Renal cortex interstitium (tissue), 11 donors: Measurements from ENCODE around the gene CCDC102A. TPM values are rescaled to one million over a fixed set of nuclear protein-coding genes. Genes with fewer than 3 reads are reported as not detected.

Source experiments
- DNase-seq, 11 donors: peaks; one replicate each; pipeline ENCODE4 v3.0.0-alpha.2; 2013; ENCODE audit warnings: low read depth in 9 of 11, low spot score in 4 of 11; ENCODE audit errors: extremely low read depth in 1 of 11
- polyA plus RNA-seq, 3 donors: library from polyadenylated mRNA; unstranded; fragments of 120-200 nt; gene quantifications; one replicate each; pipeline ENCODE4 v1.2.1, GENCODE V29; 2013; ENCODE audit not compliant: insufficient read length in 3 of 3

The CCDC102A gene
- polyA plus RNA-seq, 3 donors, result 13.7 to 21.6 (median 17.9) TPM

GRCh38 chr16:57529391-57530103, 6.8 kb downstream of the CCDC102A start:
- no peak for DNase-seq

DNA sequence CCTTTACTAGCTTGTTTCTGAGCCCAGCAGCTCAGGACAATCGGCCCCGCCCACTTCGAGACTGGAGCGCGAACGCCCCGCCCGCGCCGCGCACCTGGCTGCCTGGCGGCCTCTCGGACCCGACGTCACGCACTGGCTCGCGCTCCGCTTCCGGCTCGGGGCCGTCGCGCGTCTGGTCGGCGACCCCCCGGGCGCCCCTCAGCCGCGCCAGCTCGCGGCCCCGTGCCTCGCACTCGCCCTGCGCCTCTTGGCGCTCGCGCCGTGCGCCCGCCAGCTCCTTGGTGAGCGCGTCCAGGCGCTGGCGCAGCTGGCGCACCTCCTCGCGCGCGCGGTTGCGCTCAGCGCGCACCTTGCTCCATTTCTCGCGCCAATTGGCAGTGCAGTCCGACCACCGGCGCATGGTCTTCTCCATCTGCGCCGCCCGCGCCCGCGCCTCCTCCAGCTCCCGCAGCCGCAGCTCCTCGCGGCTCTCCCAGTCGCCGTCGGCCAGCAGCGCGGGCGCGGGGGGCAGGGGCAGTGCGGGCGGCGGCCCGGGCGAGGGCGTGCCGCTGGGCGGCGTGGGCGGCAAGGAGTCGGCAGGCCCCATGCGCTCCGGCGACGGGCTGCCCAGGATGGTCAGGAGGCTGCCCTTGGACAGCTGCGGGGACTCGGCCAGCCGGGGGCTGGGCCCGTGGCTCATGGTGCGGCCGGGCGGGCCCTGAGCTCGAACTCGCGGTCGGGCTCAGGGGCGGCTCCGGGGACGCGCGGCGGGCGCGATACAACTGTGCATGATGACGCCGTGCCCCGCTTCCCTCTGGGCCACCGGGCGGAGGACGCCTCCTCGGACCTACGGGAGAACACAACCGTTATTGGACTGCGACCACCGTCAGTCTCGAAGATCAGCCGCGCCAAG, 7.6 kb downstream of the CCDC102A start:
- no peak for DNase-seq

DNA sequence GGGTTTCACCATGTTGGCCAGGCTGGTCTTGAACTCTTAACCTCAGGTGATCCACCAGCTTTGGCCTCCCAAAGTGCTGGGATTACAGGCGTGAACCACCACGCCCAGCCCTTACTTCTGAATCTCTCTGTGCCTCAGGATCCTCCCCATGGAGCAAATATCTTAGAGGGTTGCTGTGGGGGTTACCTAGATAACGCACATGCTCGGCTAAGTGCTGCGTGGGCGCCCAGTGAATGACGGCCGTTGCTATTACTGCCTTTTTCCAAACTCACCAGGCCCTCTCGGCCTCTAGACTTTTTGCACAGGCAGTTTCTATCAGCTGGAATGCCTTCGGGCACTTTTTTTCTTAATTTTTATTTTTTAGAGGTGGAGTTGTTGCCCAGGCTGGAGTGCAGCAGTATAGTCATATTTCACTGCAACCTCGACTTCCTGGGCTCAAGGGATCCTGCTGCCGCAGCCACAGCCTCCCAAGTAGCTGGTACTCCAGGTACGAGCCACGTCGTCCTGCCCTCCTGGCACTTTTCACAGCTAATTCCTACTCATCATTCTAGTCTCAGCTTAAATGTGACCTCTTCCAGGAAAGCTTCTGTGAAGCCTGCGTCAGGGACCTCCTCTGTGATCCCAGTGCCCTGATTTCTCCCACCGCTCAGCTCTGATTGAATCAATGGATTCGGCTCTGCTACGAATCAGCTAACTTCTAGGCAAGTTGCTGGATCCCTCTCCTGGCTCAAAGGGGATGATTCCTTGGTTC, 8.6 kb downstream of the CCDC102A start:
- DNase-seq, result no peak

GRCh38 chr16:57527027-57527426, 9.3 kb downstream of the CCDC102A start:
- no peak for DNase-seq

- no peak for DNase-seq
These were observed 9.9 kb downstream of the CCDC102A start for GRCh38 chr16:57526498-57526897.

GRCh38 chr16:57525761-57526160, 10.6 kb downstream of the CCDC102A start:
- no peak for DNase-seq

GRCh38 chr16:57522960-57523359, 13.4 kb downstream of the CCDC102A start:
- DNase-seq, result no peak

GRCh38 chr16:57519796-57520360, 16.5 kb downstream of the CCDC102A start:
- DNase-seq, result peak in 5 of 11 donors; percentile 60 to 77 (median 70)

- DNase-seq, result no peak
These were observed 17.4 kb downstream of the CCDC102A start for GRCh38 chr16:57518922-57519321.

- no peak for DNase-seq
These were observed 17.9 kb downstream of the CCDC102A start for GRCh38 chr16:57518520-57518919.

GRCh38 chr16:57517397-57518367, 18.7 kb downstream of the CCDC102A start:
- no peak for DNase-seq

- DNase-seq, result no peak
These were observed 19.6 kb downstream of the CCDC102A start for GRCh38 chr16:57516773-57517172.

GRCh38 chr16:57516176-57516725, 20.1 kb downstream of the CCDC102A start:
- DNase-seq, result no peak

DNA sequence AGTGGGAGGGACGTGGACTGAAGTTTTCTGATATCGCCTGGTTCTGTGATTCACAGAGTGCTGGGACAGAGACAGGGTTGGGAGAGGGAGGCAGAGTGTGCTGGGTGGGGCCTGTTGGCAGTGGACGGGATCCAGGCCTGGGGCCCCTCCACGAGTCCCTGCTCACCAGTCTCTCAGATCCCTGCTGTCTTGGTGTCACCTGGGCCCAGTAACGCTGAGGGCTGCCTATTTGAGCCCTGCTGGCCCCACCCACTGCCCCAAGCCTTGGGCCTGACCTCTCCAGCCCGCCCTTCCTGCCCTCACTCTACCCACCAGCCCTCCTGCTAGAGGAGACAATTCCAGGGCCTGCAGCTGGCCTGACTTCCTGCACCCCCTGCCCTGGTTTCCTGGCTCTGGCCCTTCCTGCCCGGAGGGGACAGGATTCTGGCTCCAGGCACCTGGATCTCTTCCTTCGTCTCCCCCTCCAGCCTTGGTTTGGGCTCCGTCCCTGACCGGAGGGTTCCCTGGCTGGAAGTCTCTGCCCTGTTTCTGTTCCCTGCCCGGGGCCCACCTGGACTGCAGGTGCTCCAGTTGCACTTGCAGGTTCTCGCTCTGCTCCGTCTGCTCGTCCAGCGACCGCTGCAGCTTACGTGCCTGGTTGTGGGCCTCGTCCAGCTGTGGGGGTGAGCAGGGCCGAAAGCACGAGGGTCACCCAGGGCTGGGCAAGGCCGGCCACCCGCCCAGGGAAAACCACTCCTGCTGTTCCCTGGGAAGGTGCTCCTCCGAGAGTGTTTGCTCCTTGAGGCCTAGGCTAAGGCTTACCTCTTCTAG, 21.4 kb downstream of the CCDC102A start:
- DNase-seq, result no peak

GRCh38 chr16:57514371-57514770, 22.0 kb downstream of the CCDC102A start:
- no peak for DNase-seq

DNA sequence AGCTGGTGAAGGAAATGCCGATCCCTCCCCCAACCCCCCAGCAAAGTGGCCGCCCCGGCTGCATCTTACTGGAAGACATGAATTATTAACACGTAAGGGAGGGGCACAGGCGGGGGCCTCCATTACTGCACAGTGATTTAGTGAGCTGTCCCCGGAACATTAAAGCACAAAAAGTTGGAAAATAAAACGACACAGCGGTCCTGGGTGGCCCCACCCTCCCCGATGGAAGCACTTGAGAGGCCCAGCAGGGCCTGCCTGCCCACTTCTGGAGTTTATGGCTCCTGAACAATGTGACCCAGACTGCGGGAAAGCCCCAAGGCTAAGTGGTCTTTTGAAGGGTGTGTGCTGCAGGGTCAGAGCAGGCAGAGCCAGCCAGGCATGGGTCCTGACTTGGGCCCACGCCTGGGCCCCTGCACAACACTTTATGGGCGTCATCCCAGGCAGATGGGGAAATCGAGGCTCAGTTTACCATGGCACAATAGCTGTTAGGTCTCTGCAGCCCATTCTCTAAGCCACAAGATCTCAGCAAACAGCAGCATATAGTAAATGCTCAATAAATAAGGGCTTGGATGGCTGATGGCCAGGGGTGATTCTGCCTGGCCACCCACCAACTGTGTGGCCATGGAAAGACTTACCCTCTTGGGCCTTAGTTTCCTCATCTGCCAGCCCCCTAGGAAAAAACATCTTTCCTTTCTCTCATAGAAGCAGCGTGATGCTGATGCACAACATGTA, 22.8 kb downstream of the CCDC102A start:
- peak in 9 of 11 donors; percentile 68 to 91 (median 82) for DNase-seq
